ENCODE data around the gene LRMDA. TPM values are rescaled to one million over a fixed set of nuclear protein-coding genes. Genes with fewer than 3 reads are reported as not detected.

LRMDA gene
- total and polyA plus RNA-seq, 3 experiments from 2014 or later, result not detected

- no peak overlapping the region for H3K27ac ChIP-seq (ENCODE audit: low read depth, low read length)
- H3K27me3 Mint-ChIP-seq, result peaks cover 8 to 10% of the 10 kb centered on the region in 2 donors
- H3K4me3 Mint-ChIP-seq, result no peak overlapping the region
- ChIA-PET CTCF (no interaction called here), POLR2A (no interaction called here)
- no peaks in the 10 kb centered on the region for H3K4me1 Mint-ChIP-seq
- no peaks in the 10 kb centered on the region for H3K4me1 ChIP-seq (ENCODE audit: insufficient read depth, low read length)
- no peak for DNase-seq
- no peak overlapping the region for H3K27ac Mint-ChIP-seq
- H3K36me3 Mint-ChIP-seq, result no peaks in the 10 kb centered on the region
- H3K9me3 Mint-ChIP-seq, result peaks cover 12 to 31% (median 21%) of the 10 kb centered on the region in 5 donors
- H3K4me3 ChIP-seq (ENCODE audit: low read length), result no peak overlapping the region
- H3K27me3 ChIP-seq (ENCODE audit: insufficient read depth, low read length, poor library complexity, severe bottlenecking), result peaks cover 4% of the 10 kb centered on the region
- no peaks in the 10 kb centered on the region for H3K9me3 ChIP-seq (ENCODE audit: low read length)
- no peaks in the 10 kb centered on the region for H3K36me3 ChIP-seq (ENCODE audit: insufficient read depth, low read length)
These were observed 10.3 kb downstream of the LRMDA start for GRCh38 chr10:75441682-75442081.

- Mint-ChIP-seq H3K27ac (no peak overlapping the region), H3K36me3 (no peaks in the 10 kb centered on the region), H3K27me3 (peaks cover 14 to 18% of the 10 kb centered on the region in 2 donors), H3K9me3 (peaks cover 14 to 32% (median 26%) of the 10 kb centered on the region in 5 donors), H3K4me3 (no peak overlapping the region), H3K4me1 (no peaks in the 10 kb centered on the region)
- Histone ChIP-seq H3K4me3 (ENCODE audit: low read length) (no peak overlapping the region), H3K9me3 (ENCODE audit: low read length) (no peaks in the 10 kb centered on the region), H3K27me3 (ENCODE audit: insufficient read depth, low read length, poor library complexity, severe bottlenecking) (peaks cover 3% of the 10 kb centered on the region), H3K36me3 (ENCODE audit: insufficient read depth, low read length) (no peaks in the 10 kb centered on the region), H3K4me1 (ENCODE audit: insufficient read depth, low read length) (no peaks in the 10 kb centered on the region), H3K27ac (ENCODE audit: low read depth, low read length) (no peak overlapping the region)
- DNase-seq, result no peak
- ChIA-PET POLR2A (no interaction called here), CTCF (no interaction called here)
These were observed 11.9 kb downstream of the LRMDA start for GRCh38 chr10:75443362-75443761.

DNA sequence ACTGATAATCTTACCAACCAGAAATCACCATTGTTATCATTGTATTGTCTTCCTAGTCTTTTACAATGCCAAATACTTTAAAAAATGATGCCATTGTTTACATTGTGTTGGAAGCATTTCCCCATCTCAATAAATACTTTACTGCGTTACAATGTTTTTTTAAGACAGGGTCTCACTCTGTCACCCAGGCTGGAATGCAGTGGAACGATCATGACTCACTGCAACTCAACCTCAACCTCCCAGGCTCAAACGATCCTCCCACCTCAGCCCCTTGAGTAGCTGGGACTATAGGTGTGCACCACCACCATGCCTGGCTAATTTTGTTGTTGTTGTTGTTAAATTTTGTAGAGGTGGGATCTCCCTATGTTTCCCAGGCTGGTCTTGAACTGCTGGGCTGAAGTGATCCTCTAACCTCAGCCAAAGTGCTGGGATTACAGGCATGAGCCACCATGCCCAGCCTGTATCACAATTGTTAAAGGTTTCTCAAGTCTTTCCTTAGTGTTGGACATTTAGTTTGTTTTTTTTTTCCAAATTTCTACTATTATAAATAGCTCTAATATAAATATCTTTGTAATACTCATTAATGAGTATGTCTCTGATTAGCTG, 13.5 kb downstream of the LRMDA start:
- no peaks in the 10 kb centered on the region for H3K4me1 Mint-ChIP-seq
- DNase-seq, result no peak
- no peak overlapping the region for H3K27ac Mint-ChIP-seq
- no peak overlapping the region for H3K4me3 ChIP-seq (ENCODE audit: low read length)
- no peaks in the 10 kb centered on the region for H3K4me1 ChIP-seq (ENCODE audit: insufficient read depth, low read length)
- ChIA-PET POLR2A (no interaction called here), CTCF (no interaction called here)
- no peaks in the 10 kb centered on the region for H3K9me3 ChIP-seq (ENCODE audit: low read length)
- H3K9me3 Mint-ChIP-seq, result peaks cover 11 to 32% (median 26%) of the 10 kb centered on the region in 5 donors
- peaks cover 10 to 26% of the 10 kb centered on the region in 2 donors for H3K27me3 Mint-ChIP-seq
- no peaks in the 10 kb centered on the region for H3K36me3 ChIP-seq (ENCODE audit: insufficient read depth, low read length)
- no peak overlapping the region for H3K27ac ChIP-seq (ENCODE audit: low read depth, low read length)
- no peaks in the 10 kb centered on the region for H3K36me3 Mint-ChIP-seq
- H3K4me3 Mint-ChIP-seq, result no peak overlapping the region
- no peaks in the 10 kb centered on the region for H3K27me3 ChIP-seq (ENCODE audit: insufficient read depth, low read length, poor library complexity, severe bottlenecking)

DNA sequence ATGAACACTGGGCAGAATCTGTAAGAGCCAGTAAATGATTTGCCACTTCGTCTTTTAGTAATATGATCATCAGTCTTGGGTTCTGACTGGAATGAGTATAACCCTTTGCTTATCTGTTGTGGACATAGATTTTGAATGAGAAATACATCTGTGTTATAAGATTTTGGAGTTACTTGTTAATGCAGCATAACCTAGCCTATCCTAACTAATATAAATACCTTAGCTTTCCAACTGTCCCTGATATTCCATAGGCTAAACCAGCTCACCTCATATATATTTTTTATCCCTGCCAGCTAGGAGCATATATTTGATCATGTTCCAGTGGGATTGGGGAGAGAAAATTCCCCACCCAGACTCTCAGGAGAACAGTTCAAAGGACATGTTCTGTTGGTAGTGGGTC, 15.1 kb downstream of the LRMDA start:
- no peak overlapping the region for H3K4me3 Mint-ChIP-seq
- H3K36me3 ChIP-seq (ENCODE audit: insufficient read depth, low read length), result no peaks in the 10 kb centered on the region
- H3K27me3 Mint-ChIP-seq, result peaks cover 10 to 33% of the 10 kb centered on the region in 2 donors
- CTCF ChIA-PET, result no interaction called here
- no peak overlapping the region for H3K27ac ChIP-seq (ENCODE audit: low read depth, low read length)
- no peaks in the 10 kb centered on the region for H3K4me1 ChIP-seq (ENCODE audit: insufficient read depth, low read length)
- H3K9me3 Mint-ChIP-seq, result peaks cover 11 to 32% (median 26%) of the 10 kb centered on the region in 5 donors
- H3K4me1 Mint-ChIP-seq, result no peaks in the 10 kb centered on the region
- POLR2A ChIA-PET, result no interaction called here
- H3K27ac Mint-ChIP-seq, result no peak overlapping the region
- H3K36me3 Mint-ChIP-seq, result no peaks in the 10 kb centered on the region
- H3K4me3 ChIP-seq (ENCODE audit: low read length), result no peak overlapping the region
- no peaks in the 10 kb centered on the region for H3K27me3 ChIP-seq (ENCODE audit: insufficient read depth, low read length, poor library complexity, severe bottlenecking)
- DNase-seq, result no peak
- no peaks in the 10 kb centered on the region for H3K9me3 ChIP-seq (ENCODE audit: low read length)

- no peaks in the 10 kb centered on the region for H3K27me3 ChIP-seq (ENCODE audit: insufficient read depth, low read length, poor library complexity, severe bottlenecking)
- ChIA-PET POLR2A (no interaction called here), CTCF (no interaction called here)
- H3K27me3 Mint-ChIP-seq, result peaks cover 9 to 38% of the 10 kb centered on the region in 2 donors
- DNase-seq, result no peak
- no peak overlapping the region for H3K4me3 ChIP-seq (ENCODE audit: low read length)
- H3K36me3 Mint-ChIP-seq, result no peaks in the 10 kb centered on the region
- H3K27ac Mint-ChIP-seq, result no peak overlapping the region
- no peaks in the 10 kb centered on the region for H3K4me1 Mint-ChIP-seq
- H3K9me3 Mint-ChIP-seq, result peaks cover 11 to 23% (median 22%) of the 10 kb centered on the region in 5 donors
- no peak overlapping the region for H3K27ac ChIP-seq (ENCODE audit: low read depth, low read length)
- no peaks in the 10 kb centered on the region for H3K9me3 ChIP-seq (ENCODE audit: low read length)
- no peaks in the 10 kb centered on the region for H3K4me1 ChIP-seq (ENCODE audit: insufficient read depth, low read length)
- no peak overlapping the region for H3K4me3 Mint-ChIP-seq
- no peaks in the 10 kb centered on the region for H3K36me3 ChIP-seq (ENCODE audit: insufficient read depth, low read length)
These were observed 16.7 kb downstream of the LRMDA start for GRCh38 chr10:75448166-75448565.

GRCh38 chr10:75449382-75450074, 18.1 kb downstream of the LRMDA start:
- Mint-ChIP-seq H3K27ac (no peak overlapping the region), H3K36me3 (no peaks in the 10 kb centered on the region), H3K4me3 (no peak overlapping the region), H3K27me3 (peaks cover 9 to 47% of the 10 kb centered on the region in 2 donors), H3K4me1 (no peaks in the 10 kb centered on the region), H3K9me3 (peaks cover 2 to 15% (median 10%) of the 10 kb centered on the region in 5 donors)
- Histone ChIP-seq H3K27me3 (ENCODE audit: insufficient read depth, low read length, poor library complexity, severe bottlenecking) (no peaks in the 10 kb centered on the region), H3K9me3 (ENCODE audit: low read length) (no peaks in the 10 kb centered on the region), H3K4me3 (ENCODE audit: low read length) (no peak overlapping the region), H3K27ac (ENCODE audit: low read depth, low read length) (no peak overlapping the region), H3K36me3 (ENCODE audit: insufficient read depth, low read length) (no peaks in the 10 kb centered on the region), H3K4me1 (ENCODE audit: insufficient read depth, low read length) (no peaks in the 10 kb centered on the region)
- ChIA-PET CTCF (no interaction called here), POLR2A (no interaction called here)
- DNase-seq, result no peak

DNA sequence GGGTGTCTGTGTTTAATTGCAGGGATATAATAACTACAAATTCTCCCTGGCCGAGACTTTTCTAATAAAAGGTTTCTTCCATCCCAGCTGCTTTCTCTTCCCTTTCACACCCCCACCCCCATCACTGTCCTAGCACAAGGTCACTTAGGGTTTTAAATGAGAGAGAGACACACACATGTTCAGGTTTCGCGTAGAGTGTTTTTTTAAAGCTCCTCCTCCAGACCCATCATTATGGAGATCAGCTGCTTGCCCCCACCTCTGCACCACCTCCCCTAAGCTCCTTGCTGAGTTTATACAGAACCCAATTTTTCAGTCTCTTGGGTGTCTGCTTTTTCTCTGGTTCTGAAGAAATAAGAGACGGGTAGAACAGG, 18.6 kb downstream of the LRMDA start:
- CTCF ChIA-PET, result no interaction called here
- H3K27me3 Mint-ChIP-seq, result peaks cover 9 to 52% of the 10 kb centered on the region in 2 donors
- POLR2A ChIA-PET, result no interaction called here
- H3K4me3 Mint-ChIP-seq, result no peak overlapping the region
- Histone ChIP-seq H3K36me3 (ENCODE audit: insufficient read depth, low read length) (no peaks in the 10 kb centered on the region), H3K4me1 (ENCODE audit: insufficient read depth, low read length) (no peaks in the 10 kb centered on the region), H3K4me3 (ENCODE audit: low read length) (no peak overlapping the region), H3K9me3 (ENCODE audit: low read length) (no peaks in the 10 kb centered on the region), H3K27ac (ENCODE audit: low read depth, low read length) (no peak overlapping the region), H3K27me3 (ENCODE audit: insufficient read depth, low read length, poor library complexity, severe bottlenecking) (no peaks in the 10 kb centered on the region)
- H3K36me3 Mint-ChIP-seq, result no peaks in the 10 kb centered on the region
- no peak for DNase-seq
- H3K9me3 Mint-ChIP-seq, result peaks cover 0 to 15% (median 10%) of the 10 kb centered on the region in 5 donors
- no peaks in the 10 kb centered on the region for H3K4me1 Mint-ChIP-seq
- no peak overlapping the region for H3K27ac Mint-ChIP-seq

DNA sequence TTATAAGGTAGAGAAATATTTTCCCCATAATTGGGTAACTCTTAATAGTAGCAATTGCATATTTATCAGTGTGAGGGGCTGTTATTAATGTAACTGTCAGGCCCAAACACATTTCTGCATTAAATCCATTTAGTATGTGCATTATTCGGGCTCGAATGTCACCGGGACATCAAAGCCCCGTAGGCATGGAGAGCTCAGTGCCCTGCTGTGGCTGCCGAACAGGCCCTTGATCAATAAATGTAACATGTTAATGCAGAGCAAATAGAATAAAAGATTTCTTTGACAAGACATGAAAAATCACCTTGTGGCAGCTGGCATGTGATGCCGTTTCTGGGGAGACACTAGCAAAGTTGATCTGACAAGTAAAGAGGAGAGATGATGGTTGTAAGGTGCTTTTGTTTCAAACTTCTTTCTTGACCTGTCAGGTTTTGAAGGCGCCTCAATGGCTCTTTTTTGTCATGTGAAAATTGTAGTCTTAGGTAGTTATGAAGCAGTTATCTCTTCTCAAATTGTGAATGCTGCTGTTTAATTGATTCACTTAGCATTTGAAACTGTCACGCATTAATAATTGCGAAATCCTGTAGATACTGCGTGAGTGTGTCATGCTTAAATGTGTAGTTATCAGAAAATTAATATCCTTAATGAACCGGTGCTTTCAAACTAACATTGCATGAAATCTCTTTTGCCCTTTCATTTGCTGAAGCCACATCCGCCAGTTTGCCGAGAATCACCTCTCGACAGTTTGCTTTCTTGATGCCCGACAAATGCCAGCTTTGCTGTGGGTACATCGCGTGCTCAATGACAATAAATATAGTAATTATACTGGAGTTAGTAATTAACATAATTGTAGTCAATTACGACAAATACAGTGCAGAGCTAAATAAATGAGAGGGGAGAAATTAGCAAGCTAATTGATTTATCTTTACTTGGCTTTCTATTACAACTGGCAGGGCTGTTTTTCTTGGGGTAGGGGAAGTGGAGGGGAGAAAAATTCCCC, 19.5 kb downstream of the LRMDA start:
- CTCF ChIA-PET, result no interaction called here
- Mint-ChIP-seq H3K9me3 (peaks cover 0 to 12% (median 9%) of the 10 kb centered on the region in 5 donors), H3K27me3 (peaks cover 9 to 52% of the 10 kb centered on the region in 2 donors), H3K27ac (no peak overlapping the region), H3K36me3 (no peaks in the 10 kb centered on the region), H3K4me1 (no peaks in the 10 kb centered on the region), H3K4me3 (no peak overlapping the region)
- Histone ChIP-seq H3K27me3 (ENCODE audit: insufficient read depth, low read length, poor library complexity, severe bottlenecking) (no peaks in the 10 kb centered on the region), H3K4me1 (ENCODE audit: insufficient read depth, low read length) (no peaks in the 10 kb centered on the region), H3K9me3 (ENCODE audit: low read length) (no peaks in the 10 kb centered on the region), H3K4me3 (ENCODE audit: low read length) (no peak overlapping the region), H3K36me3 (ENCODE audit: insufficient read depth, low read length) (no peaks in the 10 kb centered on the region), H3K27ac (ENCODE audit: low read depth, low read length) (no peak overlapping the region)
- POLR2A ChIA-PET, result no interaction called here
- DNase-seq, result no peak

Measured in CD8-positive, alpha-beta memory T cell (primary cell).